HEK293 (cell line): ENCODE results near the gene SP8.

ENCODE experiments used
- CTCF ChIA-PET: fragments of 350-600 bp; formaldehyde crosslinking; extraction: SDS; loops from one replicate; lab custom pipeline; 2021; ENCODE audit warnings: antibody characterized with exemption; lab: Yijun Ruan, JAX
- POLR2A ChIA-PET: fragments of 300-600 bp; formaldehyde crosslinking; extraction: SDS; loops from one replicate; lab custom pipeline; 2020; ENCODE audit warnings: antibody characterized with exemption, inconsistent platforms; lab: Yijun Ruan, JAX
- H3K27ac ChIP-seq: fragments of 200-500 bp; sonication (Bioruptor generic); 2 replicates; pipeline ENCODE4 v1.5.1; 2014; ENCODE audit warnings: low read depth, low read length, control low read depth, inconsistent platforms; ENCODE audit errors: extremely low read depth
- H3K36me3 ChIP-seq, 2 experiments: fragments of 200-500 bp in 1 of 2; sonication (Bioruptor generic) in 1 of 2; 1 replicate in 1 of 2; 2 replicates in 1 of 2; pipeline ENCODE4 v1.5.1; 2014 to 2017; ENCODE audit warnings: inconsistent platforms in 2 of 2, low read length in 2 of 2; ENCODE audit not compliant: control insufficient read depth in 2 of 2, insufficient read depth in 1 of 2
- H3K4me1 ChIP-seq: fragments of 200-500 bp; sonication (Bioruptor generic); 2 replicates; pipeline ENCODE4 v1.5.1; 2014; ENCODE audit warnings: mild to moderate bottlenecking, low read length, inconsistent platforms; ENCODE audit not compliant: control insufficient read depth, insufficient read depth
- H3K4me3 ChIP-seq: 2 replicates; pipeline ENCODE4 v1.5.1; 2011; ENCODE audit warnings: low read depth, mild to moderate bottlenecking, control low read depth, low read length, moderate library complexity
- H3K9me3 ChIP-seq: fragments of 200-500 bp; sonication (Bioruptor generic); 2 replicates; pipeline ENCODE4 v1.5.1; 2014; ENCODE audit warnings: low read depth, low read length, inconsistent platforms; ENCODE audit not compliant: control insufficient read depth, insufficient read depth
- EGR2 ChIP-seq: fragments of 450-650 bp; formaldehyde crosslinking; IDR thresholded peaks from 2 replicates; pipeline ENCODE4 v1.5.1; 2016; ENCODE audit warnings: low read depth, missing biosample characterization, missing genetic modification characterization
- HOXC10 ChIP-seq: sonication (generic); formaldehyde crosslinking; IDR thresholded peaks from 2 replicates; pipeline ENCODE4 v1.8.1; 2023; ENCODE audit warnings: mild to moderate bottlenecking, missing genetic modification reagents
- INSM2 ChIP-seq: fragments of 450-650 bp; formaldehyde crosslinking; IDR thresholded peaks from 2 replicates; pipeline ENCODE4 v1.5.1; 2016; ENCODE audit warnings: missing biosample characterization, missing genetic modification characterization
- OSR2 ChIP-seq: fragments of 450-650 bp; formaldehyde crosslinking; IDR thresholded peaks from 2 replicates; pipeline ENCODE4 v1.5.1; 2016; ENCODE audit warnings: missing biosample characterization, missing genetic modification characterization
- PRDM2 ChIP-seq: fragments of 450-650 bp; formaldehyde crosslinking; IDR thresholded peaks from 2 replicates; pipeline ENCODE4 v1.5.1; 2016; ENCODE audit warnings: missing biosample characterization, missing genetic modification characterization, borderline replicate concordance
- REST ChIP-seq: fragments of 450-650 bp; formaldehyde crosslinking; IDR thresholded peaks from 2 replicates; pipeline ENCODE4 v1.5.1; 2016; ENCODE audit warnings: missing biosample characterization, missing genetic modification characterization
- ZBTB26 ChIP-seq: fragments of 450-650 bp; formaldehyde crosslinking; optimal IDR thresholded peaks from 2 replicates; pipeline ENCODE3; 2016; ENCODE audit warnings: missing biosample characterization, mild to moderate bottlenecking, missing genetic modification characterization
- ZNF10 ChIP-seq: fragments of 450-650 bp; formaldehyde crosslinking; IDR thresholded peaks from 2 replicates; pipeline ENCODE4 v1.5.1; 2017; ENCODE audit warnings: missing biosample characterization, missing genetic modification characterization
- ZNF266 ChIP-seq: fragments of 450-650 bp; formaldehyde crosslinking; IDR thresholded peaks from 2 replicates; pipeline ENCODE4 v1.5.1; 2016; ENCODE audit warnings: missing biosample characterization, missing genetic modification characterization, low read depth
- ZNF335 ChIP-seq: fragments of 450-650 bp; formaldehyde crosslinking; conservative IDR thresholded peaks from 2 replicates; pipeline ENCODE4 v1.5.1; 2016; ENCODE audit warnings: missing biosample characterization, missing genetic modification characterization
- ZNF510 ChIP-seq: fragments of 450-650 bp; formaldehyde crosslinking; IDR thresholded peaks from 2 replicates; pipeline ENCODE4 v1.5.1; 2018; ENCODE audit warnings: mild to moderate bottlenecking, missing genetic modification characterization, missing biosample characterization; ENCODE audit not compliant: insufficient replicate concordance
- ZNF654 ChIP-seq: fragments of 450-650 bp; formaldehyde crosslinking; IDR thresholded peaks from 2 replicates; pipeline ENCODE4 v1.5.1; 2016; ENCODE audit warnings: low read depth, missing biosample characterization, missing genetic modification characterization
- ZNF670 ChIP-seq: fragments of 450-650 bp; formaldehyde crosslinking; IDR thresholded peaks from 2 replicates; pipeline ENCODE4 v1.5.1; 2016; ENCODE audit warnings: missing biosample characterization, missing genetic modification characterization, low read depth
- ZNF707 ChIP-seq: fragments of 450-650 bp; formaldehyde crosslinking; IDR thresholded peaks from 2 replicates; pipeline ENCODE4 v1.5.1; 2016; ENCODE audit warnings: missing biosample characterization, missing genetic modification characterization
- ZNF791 ChIP-seq: fragments of 450-650 bp; formaldehyde crosslinking; IDR thresholded peaks from 2 replicates; pipeline ENCODE4 v1.5.1; 2016; ENCODE audit warnings: missing biosample characterization, missing genetic modification characterization
- ZSCAN5A ChIP-seq: fragments of 450-650 bp; formaldehyde crosslinking; IDR thresholded peaks from 2 replicates; pipeline ENCODE4 v1.5.1; 2016; ENCODE audit warnings: missing biosample characterization, missing genetic modification characterization
- ZXDB ChIP-seq: fragments of 450-650 bp; formaldehyde crosslinking; IDR thresholded peaks from 2 replicates; pipeline ENCODE4 v1.5.1; 2016; ENCODE audit warnings: missing biosample characterization, missing genetic modification characterization

SP8 gene

DNA sequence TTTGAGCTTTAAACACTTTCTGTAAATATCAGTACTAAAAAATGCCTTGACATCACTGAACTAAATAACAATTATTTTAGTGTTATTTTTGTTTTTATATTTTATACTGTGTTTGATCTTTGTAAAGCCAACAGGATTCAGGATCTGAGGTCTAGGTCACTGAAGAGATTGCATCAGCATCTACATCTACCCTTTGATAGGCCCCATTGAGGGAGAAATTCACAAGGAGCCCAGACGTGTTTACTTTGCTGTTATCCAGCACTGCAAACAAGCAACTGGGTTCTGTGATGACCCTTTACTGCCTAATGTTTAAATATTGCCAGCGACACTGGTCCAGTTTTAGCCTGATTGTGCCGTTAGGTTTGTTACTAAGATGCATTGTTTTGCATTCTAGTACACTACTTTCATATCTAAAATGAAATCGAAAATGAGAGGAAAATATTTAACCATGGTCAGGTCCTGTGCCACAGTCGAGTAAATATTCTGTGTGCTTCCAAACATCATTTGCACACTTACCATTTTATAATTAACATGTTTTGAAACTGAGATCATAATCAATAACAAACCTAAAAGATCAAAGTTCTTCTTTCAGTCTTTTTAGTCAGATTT, 48.7 kb downstream of the SP8 start:
- no peak overlapping the region for H3K27ac ChIP-seq
- H3K4me3 ChIP-seq, result no peak overlapping the region
- no peaks in the 10 kb centered on the region for H3K36me3 ChIP-seq
- POLR2A ChIA-PET, result no interaction called here
- CTCF ChIA-PET, result interaction anchor here (0.6 kb wide), 1 partner anchor 9 kb away, joined by 7 read pairs; no protein-coding TSS in a partner anchor
- no peaks in the 10 kb centered on the region for H3K9me3 ChIP-seq
- H3K4me1 ChIP-seq, result no peaks in the 10 kb centered on the region
- no peak for TF ChIP-seq ZNF654 (tag by site-specific recombination)
- no peak for TF ChIP-seq EGR2 (tag by site-specific recombination)
- TF ChIP-seq ZNF266 (tag by site-specific recombination), result no peak
- TF ChIP-seq ZNF335, result 0 out of 2 replicates have a peak, but pooled peaks have one; percentile 14
- TF ChIP-seq ZSCAN5A, result no peak
- no peak for TF ChIP-seq ZXDB (tag by site-specific recombination)
- no peak for TF ChIP-seq HOXC10 (CRISPR knock-in tag)
- peak; percentile 35; the same call in 1 of the 2 replicates for TF ChIP-seq REST (tag by site-specific recombination)
- no peak for TF ChIP-seq OSR2 (tag by site-specific recombination)
- TF ChIP-seq ZNF10 (tag by site-specific recombination), result no peak
- no peak for TF ChIP-seq ZNF510 (tag by site-specific recombination)
- no peak for TF ChIP-seq ZNF791 (tag by site-specific recombination)
- no peak for TF ChIP-seq ZNF707
- no peak for TF ChIP-seq ZBTB26 (tag by site-specific recombination)
- no peak for TF ChIP-seq ZNF670
- TF ChIP-seq PRDM2, result no peak
- no peak for TF ChIP-seq INSM2 (tag by site-specific recombination)
